ENCODE results near the gene ZBTB8OS. TPM values are rescaled to one million over a fixed set of nuclear protein-coding genes. Genes with fewer than 3 reads are reported as not detected.
"Not testable (repeated sequence)": the region's sequence is repeated elsewhere in the genome, so short reads cannot be mapped to it uniquely, and the experiment has no call there.

The ZBTB8OS gene
- total and polyA plus RNA-seq, 2 donors (not counting 1 experiment from before 2014, with no cell fraction given), result 38.0 to 92.3 TPM

GRCh38 chr1:32644426-32644825 lies 5.9 kb downstream of the ZBTB8OS start:
- H3K79me2 ChIP-seq (ENCODE audit: control insufficient read depth, insufficient read depth, low read length), result peaks cover 28% of the 10 kb centered on the region
- H3K4me1 ChIP-seq (ENCODE audit: control insufficient read depth, extremely low read depth, insufficient read depth, low read length), result no peaks in the 10 kb centered on the region
- no peak overlapping the region for H3K4me3 ChIP-seq (replicated peaks in 1 of 4; ENCODE audit: control extremely low read depth in 1 of 4, insufficient read depth in 1 of 4, low read depth in 3 of 4, low read length in 4 of 4)
- H3K4me2 ChIP-seq (ENCODE audit: extremely low read depth, insufficient read depth, low read length), result no peak overlapping the region
- no peak overlapping the region for H2AFZ ChIP-seq (ENCODE audit: low read length)
- no peak overlapping the region for H3K9ac ChIP-seq (ENCODE audit: insufficient read depth, low read length)
- no peak for TF ChIP-seq CTCF (conservative IDR thresholded peaks at IDR 0.05 in 1 of 2, IDR thresholded peaks at IDR 0.05 in 1 of 2; ENCODE audit: low read depth in 1 of 2, low read length in 2 of 2)
- TF ChIP-seq EZH2 (IDR thresholded peaks at IDR 0.05; ENCODE audit: low read length, missing control alignments), result no peak
- H3K9me3 ChIP-seq (ENCODE audit: control insufficient read depth, insufficient read depth, low read depth, low read length), result no peaks in the 10 kb centered on the region
- no peak overlapping the region for H3K27ac ChIP-seq (ENCODE audit: insufficient read depth, low read length)
- H3K27me3 ChIP-seq (ENCODE audit: control insufficient read depth, insufficient read depth, low read length), result no peaks in the 10 kb centered on the region
- no peaks in the 10 kb centered on the region for H4K20me1 ChIP-seq (ENCODE audit: control insufficient read depth, extremely low read depth, insufficient read depth, low read length)
- DNase-seq (ENCODE audit: low read depth in 2 of 2), result no peak
- no peaks in the 10 kb centered on the region for H3K36me3 ChIP-seq (ENCODE audit: control insufficient read depth, insufficient read depth, low read length)

- H3K27me3 ChIP-seq (ENCODE audit: control insufficient read depth, insufficient read depth, low read length); H3K4me2 ChIP-seq (ENCODE audit: extremely low read depth, insufficient read depth, low read length); H3K36me3 ChIP-seq (ENCODE audit: control insufficient read depth, insufficient read depth, low read length); DNase-seq (ENCODE audit: low read depth in 2 of 2); H3K9ac ChIP-seq (ENCODE audit: insufficient read depth, low read length); H3K27ac ChIP-seq (ENCODE audit: insufficient read depth, low read length); H3K4me1 ChIP-seq (ENCODE audit: control insufficient read depth, extremely low read depth, insufficient read depth, low read length); H3K4me3 ChIP-seq (replicated peaks in 1 of 4; ENCODE audit: control extremely low read depth in 1 of 4, insufficient read depth in 1 of 4, low read depth in 3 of 4, low read length in 4 of 4); H2AFZ ChIP-seq (ENCODE audit: low read length); H3K9me3 ChIP-seq (ENCODE audit: control insufficient read depth, insufficient read depth, low read depth, low read length); H4K20me1 ChIP-seq (ENCODE audit: control insufficient read depth, extremely low read depth, insufficient read depth, low read length): not testable (repeated sequence)
- peaks cover 14% of the 10 kb centered on the region for H3K79me2 ChIP-seq (ENCODE audit: control insufficient read depth, insufficient read depth, low read length)
These were observed 8.0 kb downstream of the ZBTB8OS start for GRCh38 chr1:32642292-32642827.

- TF ChIP-seq EZH2 (IDR thresholded peaks at IDR 0.05; ENCODE audit: low read length, missing control alignments) (no peak), CTCF (conservative IDR thresholded peaks at IDR 0.05 in 1 of 2, IDR thresholded peaks at IDR 0.05 in 1 of 2; ENCODE audit: low read depth in 1 of 2, low read length in 2 of 2) (no peak)
- Histone ChIP-seq H3K79me2 (ENCODE audit: control insufficient read depth, insufficient read depth, low read length) (peaks cover 9% of the 10 kb centered on the region), H3K36me3 (ENCODE audit: control insufficient read depth, insufficient read depth, low read length) (no peaks in the 10 kb centered on the region), H4K20me1 (ENCODE audit: control insufficient read depth, extremely low read depth, insufficient read depth, low read length) (no peaks in the 10 kb centered on the region), H3K27me3 (ENCODE audit: control insufficient read depth, insufficient read depth, low read length) (no peaks in the 10 kb centered on the region), H2AFZ (ENCODE audit: low read length) (no peak overlapping the region), H3K9me3 (ENCODE audit: control insufficient read depth, insufficient read depth, low read depth, low read length) (no peaks in the 10 kb centered on the region), H3K4me1 (ENCODE audit: control insufficient read depth, extremely low read depth, insufficient read depth, low read length) (no peaks in the 10 kb centered on the region), H3K4me3 (replicated peaks in 1 of 4; ENCODE audit: control extremely low read depth in 1 of 4, insufficient read depth in 1 of 4, low read depth in 3 of 4, low read length in 4 of 4) (no peak overlapping the region), H3K4me2 (ENCODE audit: extremely low read depth, insufficient read depth, low read length) (no peak overlapping the region), H3K27ac (ENCODE audit: insufficient read depth, low read length) (no peak overlapping the region), H3K9ac (ENCODE audit: insufficient read depth, low read length) (no peak overlapping the region)
- DNase-seq (ENCODE audit: low read depth in 2 of 2), result peak in 1 of 2 donors; percentile 69
These were observed 10.8 kb downstream of the ZBTB8OS start for GRCh38 chr1:32639489-32640075.
